ENCODE measurements around the gene GSE1. TPM values are rescaled to one million over a fixed set of nuclear protein-coding genes. Genes with fewer than 3 reads are reported as not detected.

GSE1 gene
- total and polyA plus RNA-seq, 2 experiments from 2014 or later, result 32.4 to 135 TPM

- Histone ChIP-seq H3K4me2 (no peak overlapping the region), H3K27me3 (ENCODE audit: insufficient read depth) (no peaks in the 10 kb centered on the region), H3K27ac (ENCODE audit: low read depth) (no peak overlapping the region), H3K4me1 (ENCODE audit: insufficient read depth) (no peaks in the 10 kb centered on the region), H2AFZ (no peak overlapping the region), H3K9me2 (ENCODE audit: insufficient read depth) (no peaks in the 10 kb centered on the region), H3K4me3 (no peak overlapping the region), H3K36me3 (ENCODE audit: insufficient read depth) (no peaks in the 10 kb centered on the region), H4K20me1 (replicated peaks; ENCODE audit: insufficient read depth) (peaks cover 28% of the 10 kb centered on the region), H3K79me2 (replicated peaks; ENCODE audit: insufficient read depth) (peaks cover 66% of the 10 kb centered on the region), H3F3A (replicated peaks; ENCODE audit: low read depth) (0 out of 2 replicates have a peak, but pooled peaks cover 5% of the 10 kb centered on the region)
- H3K4me1 Mint-ChIP-seq, result peaks cover 5% of the 10 kb centered on the region; the same call in 2 of the 3 replicates
- H3K27ac Mint-ChIP-seq, result no peak overlapping the region
- peaks cover 10% of the 10 kb centered on the region for H3K36me3 Mint-ChIP-seq (ENCODE audit: low read depth)
- no peak for ATAC-seq
- no peak for TF ChIP-seq ETS1 (IDR thresholded peaks at IDR 0.05)
- TF ChIP-seq NANOG (IDR thresholded peaks at IDR 0.05; ENCODE audit: borderline replicate concordance), result no peak
- TF ChIP-seq CREB1 (CRISPR knock-in tag; IDR thresholded peaks at IDR 0.05; ENCODE audit: low read depth), result no peak
- no peak for TF ChIP-seq POLR2AphosphoS5 (IDR thresholded peaks at IDR 0.05; ENCODE audit: low read depth)
- no peak for DNase-seq (ENCODE audit: low spot score)
- H3K4me3 Mint-ChIP-seq, result no peak overlapping the region
- no peaks in the 10 kb centered on the region for H3K9me3 Mint-ChIP-seq
- peaks cover 11% of the 10 kb centered on the region for H3K27me3 Mint-ChIP-seq (ENCODE audit: insufficient read depth, low read depth, poor library complexity)
Observed at GRCh38 chr16:85645021-85645589, 32.0 kb downstream of the GSE1 start.

- Histone ChIP-seq H2AFZ (no peak overlapping the region), H3K79me2 (replicated peaks; ENCODE audit: insufficient read depth) (peaks cover 53% of the 10 kb centered on the region)
Observed at GRCh38 chr16:85646358-85646907, 33.3 kb downstream of the GSE1 start.

More at GRCh38 chr16:85646358-85646907, 33.3 kb downstream of the GSE1 start:
- no peak for TF ChIP-seq EZH2phosphoT487 (IDR thresholded peaks at IDR 0.05; ENCODE audit: unreplicated experiment)
- TF ChIP-seq ETS1 (IDR thresholded peaks at IDR 0.05), result no peak
- no peak for TF ChIP-seq REST (IDR thresholded peaks at IDR 0.05; ENCODE audit: unreplicated experiment)
- no peak for TF ChIP-seq POLR2AphosphoS5 (IDR thresholded peaks at IDR 0.05; ENCODE audit: low read depth)
- TF ChIP-seq CTCF (conservative IDR thresholded peaks at IDR 0.05; ENCODE audit: low read depth in 2 of 2), result no peak
- no peaks in the 10 kb centered on the region for H3K27me3 ChIP-seq (ENCODE audit: insufficient read depth)
- Mint-ChIP-seq H3K27me3 (ENCODE audit: insufficient read depth, low read depth, poor library complexity) (peaks cover 13% of the 10 kb centered on the region), H3K4me3 (no peak overlapping the region), H3K27ac (no peak overlapping the region), H3K36me3 (ENCODE audit: low read depth) (peaks cover 7% of the 10 kb centered on the region), H3K4me1 (peaks cover 5% of the 10 kb centered on the region; the same call in 2 of the 3 replicates), H3K9me3 (no peaks in the 10 kb centered on the region)
- H3K4me1 ChIP-seq (ENCODE audit: insufficient read depth), result no peaks in the 10 kb centered on the region
- H3K27ac ChIP-seq (ENCODE audit: low read depth), result no peak overlapping the region
- H3K4me2 ChIP-seq, result no peak overlapping the region
- peaks cover 5% of the 10 kb centered on the region; the same call in 1 of the 2 replicates for H3F3A ChIP-seq (replicated peaks; ENCODE audit: low read depth)
- no peak for ATAC-seq
- DNase-seq (ENCODE audit: low spot score), result no peak
- no peaks in the 10 kb centered on the region for H3K36me3 ChIP-seq (ENCODE audit: insufficient read depth)
- H3K9me2 ChIP-seq (ENCODE audit: insufficient read depth), result no peaks in the 10 kb centered on the region
- no peak overlapping the region for H3K4me3 ChIP-seq
- peaks cover 28% of the 10 kb centered on the region for H4K20me1 ChIP-seq (replicated peaks; ENCODE audit: insufficient read depth)
